Liver (tissue), 3 donors: Measurements from ENCODE around the gene LIFR.

ENCODE experiments used
- GABPA ChIP-seq, 2 donors: IDR thresholded peaks in 1 of 2; conservative IDR thresholded peaks in 1 of 2; 2 replicates each; pipeline ENCODE4 v1.6.1; 2016; ENCODE audit warnings: antibody characterized with exemption in 2 of 2, mild to moderate bottlenecking in 1 of 2, moderate library complexity in 1 of 2
- HNF4A ChIP-seq, 2 donors: conservative IDR thresholded peaks; 2 replicates each; pipeline ENCODE4 v1.6.1; 2016; ENCODE audit warnings: antibody characterized with exemption in 2 of 2, mild to moderate bottlenecking in 2 of 2
- NR2F2 ChIP-seq: IDR thresholded peaks from 2 replicates; pipeline ENCODE4 v1.6.1; 2016; ENCODE audit warnings: antibody characterized with exemption
- RXRA ChIP-seq, 2 donors: IDR thresholded peaks; 2 replicates each; pipeline ENCODE4 v1.6.1; 2017 to 2018; ENCODE audit warnings: antibody characterized with exemption in 2 of 2, mild to moderate bottlenecking in 1 of 2
- SP1 ChIP-seq: IDR thresholded peaks from 2 replicates; pipeline ENCODE4 v1.6.1; 2018; ENCODE audit warnings: antibody characterized with exemption, mild to moderate bottlenecking
- TF ChIP-seq, protein P1 (sequence below): fragments of 150-350 bp; IDR thresholded peaks from 2 replicates; pipeline ENCODE4 v1.5.1; 2017; ENCODE audit warnings: improper control_type of control experiment, low read depth, low read length; ENCODE audit not compliant: missing input control
- TF ChIP-seq, protein P2 (sequence below): IDR thresholded peaks from 2 replicates; pipeline ENCODE4 v1.6.1; 2016; ENCODE audit warnings: antibody characterized with exemption, mild to moderate bottlenecking
- TF ChIP-seq, protein P3 (sequence below): IDR thresholded peaks from 2 replicates; pipeline ENCODE4 v1.6.1; 2016; ENCODE audit warnings: antibody characterized with exemption
- donor health status: healthy.
- donor health status: healthy.

DNA sequence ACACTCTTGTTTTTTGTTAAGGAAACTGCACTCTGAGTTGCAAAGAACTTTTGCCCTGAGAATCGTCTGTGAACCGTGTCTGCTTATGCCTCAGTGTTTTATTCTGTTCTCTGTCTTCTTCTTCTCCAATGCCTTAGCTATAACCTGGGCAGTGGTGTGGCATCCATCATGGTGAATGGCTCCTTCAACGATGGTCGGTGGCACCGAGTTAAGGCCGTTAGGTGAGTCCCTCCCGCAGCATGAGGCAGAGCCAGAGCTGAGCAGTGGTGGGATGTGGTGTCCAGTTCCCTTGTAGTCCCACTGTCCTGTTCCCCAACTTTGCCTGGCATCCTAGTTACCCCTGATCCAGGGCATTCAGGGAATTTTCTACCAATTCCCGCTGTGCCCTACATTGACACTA is 98.3 kb downstream of the LIFR start:
- TF ChIP-seq NR2F2, result no peak
- TF ChIP-seq, protein P1, sequence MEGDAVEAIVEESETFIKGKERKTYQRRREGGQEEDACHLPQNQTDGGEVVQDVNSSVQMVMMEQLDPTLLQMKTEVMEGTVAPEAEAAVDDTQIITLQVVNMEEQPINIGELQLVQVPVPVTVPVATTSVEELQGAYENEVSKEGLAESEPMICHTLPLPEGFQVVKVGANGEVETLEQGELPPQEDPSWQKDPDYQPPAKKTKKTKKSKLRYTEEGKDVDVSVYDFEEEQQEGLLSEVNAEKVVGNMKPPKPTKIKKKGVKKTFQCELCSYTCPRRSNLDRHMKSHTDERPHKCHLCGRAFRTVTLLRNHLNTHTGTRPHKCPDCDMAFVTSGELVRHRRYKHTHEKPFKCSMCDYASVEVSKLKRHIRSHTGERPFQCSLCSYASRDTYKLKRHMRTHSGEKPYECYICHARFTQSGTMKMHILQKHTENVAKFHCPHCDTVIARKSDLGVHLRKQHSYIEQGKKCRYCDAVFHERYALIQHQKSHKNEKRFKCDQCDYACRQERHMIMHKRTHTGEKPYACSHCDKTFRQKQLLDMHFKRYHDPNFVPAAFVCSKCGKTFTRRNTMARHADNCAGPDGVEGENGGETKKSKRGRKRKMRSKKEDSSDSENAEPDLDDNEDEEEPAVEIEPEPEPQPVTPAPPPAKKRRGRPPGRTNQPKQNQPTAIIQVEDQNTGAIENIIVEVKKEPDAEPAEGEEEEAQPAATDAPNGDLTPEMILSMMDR, result no peak
- no peak for TF ChIP-seq GABPA (IDR thresholded peaks at IDR 0.05 in 1 of 2, conservative IDR thresholded peaks at IDR 0.05 in 1 of 2)
- no peak for TF ChIP-seq SP1
- TF ChIP-seq, protein P2, sequence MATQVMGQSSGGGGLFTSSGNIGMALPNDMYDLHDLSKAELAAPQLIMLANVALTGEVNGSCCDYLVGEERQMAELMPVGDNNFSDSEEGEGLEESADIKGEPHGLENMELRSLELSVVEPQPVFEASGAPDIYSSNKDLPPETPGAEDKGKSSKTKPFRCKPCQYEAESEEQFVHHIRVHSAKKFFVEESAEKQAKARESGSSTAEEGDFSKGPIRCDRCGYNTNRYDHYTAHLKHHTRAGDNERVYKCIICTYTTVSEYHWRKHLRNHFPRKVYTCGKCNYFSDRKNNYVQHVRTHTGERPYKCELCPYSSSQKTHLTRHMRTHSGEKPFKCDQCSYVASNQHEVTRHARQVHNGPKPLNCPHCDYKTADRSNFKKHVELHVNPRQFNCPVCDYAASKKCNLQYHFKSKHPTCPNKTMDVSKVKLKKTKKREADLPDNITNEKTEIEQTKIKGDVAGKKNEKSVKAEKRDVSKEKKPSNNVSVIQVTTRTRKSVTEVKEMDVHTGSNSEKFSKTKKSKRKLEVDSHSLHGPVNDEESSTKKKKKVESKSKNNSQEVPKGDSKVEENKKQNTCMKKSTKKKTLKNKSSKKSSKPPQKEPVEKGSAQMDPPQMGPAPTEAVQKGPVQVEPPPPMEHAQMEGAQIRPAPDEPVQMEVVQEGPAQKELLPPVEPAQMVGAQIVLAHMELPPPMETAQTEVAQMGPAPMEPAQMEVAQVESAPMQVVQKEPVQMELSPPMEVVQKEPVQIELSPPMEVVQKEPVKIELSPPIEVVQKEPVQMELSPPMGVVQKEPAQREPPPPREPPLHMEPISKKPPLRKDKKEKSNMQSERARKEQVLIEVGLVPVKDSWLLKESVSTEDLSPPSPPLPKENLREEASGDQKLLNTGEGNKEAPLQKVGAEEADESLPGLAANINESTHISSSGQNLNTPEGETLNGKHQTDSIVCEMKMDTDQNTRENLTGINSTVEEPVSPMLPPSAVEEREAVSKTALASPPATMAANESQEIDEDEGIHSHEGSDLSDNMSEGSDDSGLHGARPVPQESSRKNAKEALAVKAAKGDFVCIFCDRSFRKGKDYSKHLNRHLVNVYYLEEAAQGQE, result no peak
- no peak for TF ChIP-seq RXRA (IDR thresholded peaks at IDR 0.05)
- TF ChIP-seq HNF4A (conservative IDR thresholded peaks at IDR 0.05), result no peak
- TF ChIP-seq, protein P3, sequence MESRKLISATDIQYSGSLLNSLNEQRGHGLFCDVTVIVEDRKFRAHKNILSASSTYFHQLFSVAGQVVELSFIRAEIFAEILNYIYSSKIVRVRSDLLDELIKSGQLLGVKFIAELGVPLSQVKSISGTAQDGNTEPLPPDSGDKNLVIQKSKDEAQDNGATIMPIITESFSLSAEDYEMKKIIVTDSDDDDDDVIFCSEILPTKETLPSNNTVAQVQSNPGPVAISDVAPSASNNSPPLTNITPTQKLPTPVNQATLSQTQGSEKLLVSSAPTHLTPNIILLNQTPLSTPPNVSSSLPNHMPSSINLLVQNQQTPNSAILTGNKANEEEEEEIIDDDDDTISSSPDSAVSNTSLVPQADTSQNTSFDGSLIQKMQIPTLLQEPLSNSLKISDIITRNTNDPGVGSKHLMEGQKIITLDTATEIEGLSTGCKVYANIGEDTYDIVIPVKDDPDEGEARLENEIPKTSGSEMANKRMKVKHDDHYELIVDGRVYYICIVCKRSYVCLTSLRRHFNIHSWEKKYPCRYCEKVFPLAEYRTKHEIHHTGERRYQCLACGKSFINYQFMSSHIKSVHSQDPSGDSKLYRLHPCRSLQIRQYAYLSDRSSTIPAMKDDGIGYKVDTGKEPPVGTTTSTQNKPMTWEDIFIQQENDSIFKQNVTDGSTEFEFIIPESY, result no peak
